Kidney epithelial cell (primary cell): ENCODE results near the gene CNOT1. TPM values are rescaled to one million over a fixed set of nuclear protein-coding genes. Genes with fewer than 3 reads are reported as not detected.

ENCODE experiments used
- DNase-seq: peaks from one replicate; pipeline ENCODE4 v3.0.0-alpha.2; 2010; ENCODE audit warnings: low read depth
- H3K27me3 ChIP-seq: 2 replicates; pipeline ENCODE4 v1.6.0; 2011; ENCODE audit warnings: low read length; ENCODE audit not compliant: control insufficient read depth, insufficient read depth
- H3K36me3 ChIP-seq: 2 replicates; pipeline ENCODE4 v1.5.1; 2011; ENCODE audit warnings: low read length; ENCODE audit not compliant: control insufficient read depth, insufficient read depth
- H3K4me3 ChIP-seq: 2 replicates; pipeline ENCODE4 v1.5.1; 2011; ENCODE audit warnings: low read depth, mild to moderate bottlenecking, control low read depth, low read length
- total RNA-seq: library from RNA; depleted of rRNA; stranded (reverse); fragments of >200 nt; gene quantifications from 2 replicates; pipeline ENCODE4 v1.2.3, GENCODE V29; 2015
- TF ChIP-seq, protein P1 (sequence below): IDR thresholded peaks from 2 replicates; pipeline ENCODE4 v1.5.1; 2011; ENCODE audit warnings: mild to moderate bottlenecking, moderate library complexity, low read length, control low read depth, inconsistent platforms; ENCODE audit not compliant: insufficient read depth, poor library complexity, severe bottlenecking

CNOT1 gene
- total RNA-seq, 1 donor from 2014 or later = 132 TPM

DNA sequence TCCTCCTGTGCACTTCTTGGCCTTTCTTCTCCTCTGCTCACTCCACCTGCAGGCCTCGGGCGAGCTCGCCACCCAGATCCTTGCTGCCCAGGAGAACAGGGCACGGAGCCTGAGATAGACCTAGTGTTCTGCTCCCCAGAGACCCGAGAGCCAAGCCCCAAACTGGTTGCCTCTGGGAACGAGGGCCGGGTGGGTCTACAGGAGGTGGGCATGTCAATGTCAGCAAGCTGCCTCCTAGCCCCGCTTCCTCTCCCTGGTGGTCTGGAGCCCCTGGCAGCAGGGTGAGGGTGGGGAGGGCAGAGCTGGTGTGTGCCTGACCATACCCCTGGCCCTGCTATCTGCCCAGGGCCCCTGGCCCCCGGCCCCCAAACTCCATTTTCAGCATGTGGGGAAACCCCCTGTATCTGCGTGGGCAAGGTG, 130.5 kb downstream of the CNOT1 start:
- no peak for DNase-seq
- no peak overlapping the region for H3K4me3 ChIP-seq
- H3K27me3 ChIP-seq = peaks cover 3% of the 10 kb centered on the region
- no peaks in the 10 kb centered on the region for H3K36me3 ChIP-seq
- TF ChIP-seq, protein P1, sequence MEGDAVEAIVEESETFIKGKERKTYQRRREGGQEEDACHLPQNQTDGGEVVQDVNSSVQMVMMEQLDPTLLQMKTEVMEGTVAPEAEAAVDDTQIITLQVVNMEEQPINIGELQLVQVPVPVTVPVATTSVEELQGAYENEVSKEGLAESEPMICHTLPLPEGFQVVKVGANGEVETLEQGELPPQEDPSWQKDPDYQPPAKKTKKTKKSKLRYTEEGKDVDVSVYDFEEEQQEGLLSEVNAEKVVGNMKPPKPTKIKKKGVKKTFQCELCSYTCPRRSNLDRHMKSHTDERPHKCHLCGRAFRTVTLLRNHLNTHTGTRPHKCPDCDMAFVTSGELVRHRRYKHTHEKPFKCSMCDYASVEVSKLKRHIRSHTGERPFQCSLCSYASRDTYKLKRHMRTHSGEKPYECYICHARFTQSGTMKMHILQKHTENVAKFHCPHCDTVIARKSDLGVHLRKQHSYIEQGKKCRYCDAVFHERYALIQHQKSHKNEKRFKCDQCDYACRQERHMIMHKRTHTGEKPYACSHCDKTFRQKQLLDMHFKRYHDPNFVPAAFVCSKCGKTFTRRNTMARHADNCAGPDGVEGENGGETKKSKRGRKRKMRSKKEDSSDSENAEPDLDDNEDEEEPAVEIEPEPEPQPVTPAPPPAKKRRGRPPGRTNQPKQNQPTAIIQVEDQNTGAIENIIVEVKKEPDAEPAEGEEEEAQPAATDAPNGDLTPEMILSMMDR = no peak

DNA sequence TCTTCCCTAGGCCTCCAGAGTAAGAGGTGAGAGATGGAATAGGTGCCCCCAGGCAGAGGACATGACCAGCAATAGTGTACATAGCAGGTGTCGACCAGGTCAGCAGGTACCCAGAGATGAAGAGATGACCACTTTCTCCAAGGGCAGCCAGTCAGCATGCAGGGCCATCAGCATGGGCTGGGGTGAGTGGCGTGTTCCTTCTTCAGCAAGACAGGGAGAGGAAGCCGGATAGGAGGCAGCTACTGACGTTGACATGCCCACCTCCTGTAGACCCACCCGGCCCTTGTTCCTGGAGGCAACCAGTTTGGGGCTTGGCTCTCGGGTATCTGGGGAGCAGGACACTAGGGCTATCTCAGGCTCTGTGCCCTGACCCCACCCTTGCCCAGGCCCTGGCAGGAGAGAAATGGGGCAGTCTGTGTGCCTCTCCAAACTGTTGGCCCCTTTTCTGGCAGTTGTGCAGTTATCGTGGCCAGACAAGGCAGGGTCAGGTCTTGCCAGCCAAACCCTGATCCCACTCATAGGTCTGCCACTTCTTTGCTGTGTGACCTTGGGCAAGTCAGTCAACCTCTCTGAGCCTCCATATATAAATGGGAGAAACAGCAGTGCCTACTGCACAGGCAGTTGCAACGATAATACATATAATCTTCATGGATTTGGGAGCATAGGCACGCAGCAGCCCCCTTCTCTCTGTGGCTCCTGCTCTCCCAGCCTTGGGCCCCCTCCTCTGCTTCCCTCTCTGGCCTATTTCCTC, 131.1 kb downstream of the CNOT1 start:
- TF ChIP-seq, protein P1 = no peak
- Histone ChIP-seq H3K27me3 (peaks cover 9% of the 10 kb centered on the region), H3K36me3 (no peaks in the 10 kb centered on the region), H3K4me3 (no peak overlapping the region)
- DNase-seq = no peak

DNA sequence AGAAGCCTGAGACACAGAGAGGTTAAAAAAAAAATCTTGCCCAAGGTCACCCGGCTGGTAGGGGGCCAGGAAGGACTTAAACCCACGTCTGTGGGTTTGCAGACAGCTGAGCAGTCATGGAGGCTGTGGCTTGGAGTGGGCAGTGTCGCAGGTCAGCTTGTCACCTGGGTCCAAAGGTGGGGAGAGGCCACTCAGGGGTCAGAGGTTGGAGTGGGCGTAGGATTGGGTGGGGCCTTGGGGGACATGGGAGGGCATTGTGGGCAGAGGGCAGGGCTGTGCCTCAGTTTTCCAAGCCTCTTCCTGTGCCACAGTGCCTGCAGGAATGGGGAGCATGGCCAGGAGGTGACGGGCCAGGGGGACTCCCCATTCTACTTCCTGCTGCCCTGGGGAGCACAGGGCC, 131.7 kb downstream of the CNOT1 start:
- no peak for DNase-seq
- TF ChIP-seq, protein P1 = no peak
- Histone ChIP-seq H3K27me3 (peaks cover 11% of the 10 kb centered on the region), H3K4me3 (no peak overlapping the region), H3K36me3 (no peaks in the 10 kb centered on the region)

DNA sequence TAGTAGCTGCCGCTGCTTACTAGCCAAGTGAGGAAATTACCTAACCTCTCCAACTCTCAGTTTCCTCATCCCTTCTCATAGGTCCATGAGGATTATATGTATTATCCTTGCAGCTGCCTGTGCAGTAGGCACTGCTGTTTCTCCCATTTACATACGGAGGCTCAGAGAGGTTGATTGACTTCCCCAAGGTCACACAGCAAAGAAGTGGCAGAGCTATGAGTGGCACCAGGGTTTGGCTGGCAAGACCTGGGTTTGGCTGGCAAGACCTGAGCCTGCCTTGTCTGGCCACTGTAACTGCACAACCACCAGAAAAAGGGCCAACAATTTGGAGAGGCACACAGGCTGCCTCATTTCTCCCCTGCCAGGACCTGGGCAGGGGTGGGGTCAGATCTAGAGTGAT, 132.2 kb downstream of the CNOT1 start:
- Histone ChIP-seq H3K4me3 (no peak overlapping the region), H3K36me3 (no peaks in the 10 kb centered on the region), H3K27me3 (peaks cover 12% of the 10 kb centered on the region)
- TF ChIP-seq, protein P1 = no peak
- no peak for DNase-seq

DNA sequence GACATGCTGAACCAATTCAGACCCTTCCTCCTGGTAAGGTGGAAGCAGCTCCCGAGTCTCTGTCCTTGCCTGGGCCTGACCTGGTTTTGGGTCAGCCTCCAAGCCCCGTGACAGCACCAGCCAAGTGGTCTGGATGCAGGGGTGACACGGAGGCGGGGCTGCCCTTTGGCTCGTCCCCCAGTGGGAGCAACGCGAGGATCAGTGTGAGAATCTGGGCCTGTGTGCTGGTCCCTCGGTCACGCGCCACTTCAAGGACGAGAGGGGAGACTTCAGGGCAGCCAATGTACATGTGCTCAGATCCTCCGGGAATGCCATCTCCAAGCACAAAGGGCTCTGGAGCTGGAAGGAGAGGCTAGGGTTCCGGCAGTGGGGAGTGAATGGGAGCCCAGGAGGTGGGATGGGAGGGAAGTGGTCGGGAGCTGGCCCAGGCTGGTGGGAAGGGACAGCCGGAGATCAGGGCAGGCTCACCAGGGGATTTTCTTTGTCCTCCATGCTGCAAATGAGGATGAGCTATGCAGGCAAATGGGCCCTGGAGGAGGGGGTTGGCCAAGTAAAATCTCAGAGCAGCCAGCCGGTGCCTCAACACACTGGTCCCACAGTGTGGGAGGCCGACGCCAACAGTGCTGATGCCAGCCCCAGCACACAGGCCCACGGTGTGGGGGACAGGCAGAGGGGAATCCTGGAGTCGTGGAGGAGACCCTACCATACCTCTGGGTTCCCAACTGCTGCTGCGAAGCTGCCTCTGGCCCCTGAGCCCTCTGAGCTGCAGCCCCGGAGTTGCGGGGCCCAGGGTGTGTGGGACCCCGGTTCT, 133.9 kb downstream of the CNOT1 start:
- DNase-seq = no peak
- Histone ChIP-seq H3K4me3 (no peak overlapping the region), H3K27me3 (peaks cover 19% of the 10 kb centered on the region), H3K36me3 (no peaks in the 10 kb centered on the region)
- TF ChIP-seq, protein P1 = no peak
